HK-2 (cell line): ENCODE results near the gene GUF1.

ENCODE experiments used
- DNase-seq: peaks from one replicate; pipeline ENCODE4 v3.0.0-alpha.2; 2018; ENCODE audit not compliant: unreplicated experiment

Gene GUF1

GRCh38 chr4:44678094-44679041 is at the start of gene GUF1:
Gene GUF1 (plus strand): TSS chr4:44678420. CDS start chr4:44678623, 203 bp downstream.
- DNase-seq = peak; percentile 86

- peak; percentile 41 for DNase-seq
Measured at GRCh38 chr4:44629280-44629866, 48.8 kb upstream of the GUF1 start.

- DNase-seq = no peak
Measured at GRCh38 chr4:44632089-44632488, 46.1 kb upstream of the GUF1 start.

GRCh38 chr4:44632733-44633132 is 45.5 kb upstream of the GUF1 start:
- DNase-seq = no peak

- DNase-seq = no peak
Measured at GRCh38 chr4:44638091-44638490, 40.1 kb upstream of the GUF1 start.

- DNase-seq = no peak
Measured at GRCh38 chr4:44646151-44646550, 32.1 kb upstream of the GUF1 start.

- no peak for DNase-seq
Measured at GRCh38 chr4:44651425-44651824, 26.8 kb upstream of the GUF1 start, which contains the start of gene YIPF7. Gene YIPF7 (minus strand): TSS chr4:44651625. CDS start chr4:44650100, 1,525 bp downstream.

- no peak for DNase-seq
Measured at GRCh38 chr4:44652002-44652401, 26.2 kb upstream of the GUF1 start.

- no peak for DNase-seq
Measured at GRCh38 chr4:44660396-44660795, 17.8 kb upstream of the GUF1 start.

- DNase-seq = no peak
Measured at GRCh38 chr4:44661940-44662622, 16.1 kb upstream of the GUF1 start.

- no peak for DNase-seq
Measured at GRCh38 chr4:44662623-44663005, 15.6 kb upstream of the GUF1 start.

GRCh38 chr4:44663539-44664263 is 14.5 kb upstream of the GUF1 start:
- no peak for DNase-seq

- no peak for DNase-seq
Measured at GRCh38 chr4:44668526-44668925, 9.7 kb upstream of the GUF1 start.

GRCh38 chr4:44670506-44671199 is 7.6 kb upstream of the GUF1 start:
- DNase-seq = no peak

GRCh38 chr4:44671636-44672035 is 6.6 kb upstream of the GUF1 start:
- DNase-seq = no peak

- no peak for DNase-seq
Measured at GRCh38 chr4:44674471-44674870, 3.7 kb upstream of the GUF1 start.

GRCh38 chr4:44675366-44675765 is 2.9 kb upstream of the GUF1 start:
- no peak for DNase-seq

GRCh38 chr4:44679060-44679459 is 840 bp downstream of the GUF1 start:
- DNase-seq = no peak

GRCh38 chr4:44684648-44685047 is 6.4 kb downstream of the GUF1 start:
- no peak for DNase-seq

- no peak for DNase-seq
Measured at GRCh38 chr4:44700427-44700826, 22.2 kb downstream of the GUF1 start.

GRCh38 chr4:44701037-44701436 is 22.8 kb downstream of the GUF1 start:
- no peak for DNase-seq
